Measurements from ENCODE around the gene TCEAL1. TPM values are rescaled to one million over a fixed set of nuclear protein-coding genes. Genes with fewer than 3 reads are reported as not detected.

The TCEAL1 gene, protein sequence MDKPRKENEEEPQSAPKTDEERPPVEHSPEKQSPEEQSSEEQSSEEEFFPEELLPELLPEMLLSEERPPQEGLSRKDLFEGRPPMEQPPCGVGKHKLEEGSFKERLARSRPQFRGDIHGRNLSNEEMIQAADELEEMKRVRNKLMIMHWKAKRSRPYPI
- total RNA-seq, result 58.9 and 102 TPM in 2 replicates

DNA sequence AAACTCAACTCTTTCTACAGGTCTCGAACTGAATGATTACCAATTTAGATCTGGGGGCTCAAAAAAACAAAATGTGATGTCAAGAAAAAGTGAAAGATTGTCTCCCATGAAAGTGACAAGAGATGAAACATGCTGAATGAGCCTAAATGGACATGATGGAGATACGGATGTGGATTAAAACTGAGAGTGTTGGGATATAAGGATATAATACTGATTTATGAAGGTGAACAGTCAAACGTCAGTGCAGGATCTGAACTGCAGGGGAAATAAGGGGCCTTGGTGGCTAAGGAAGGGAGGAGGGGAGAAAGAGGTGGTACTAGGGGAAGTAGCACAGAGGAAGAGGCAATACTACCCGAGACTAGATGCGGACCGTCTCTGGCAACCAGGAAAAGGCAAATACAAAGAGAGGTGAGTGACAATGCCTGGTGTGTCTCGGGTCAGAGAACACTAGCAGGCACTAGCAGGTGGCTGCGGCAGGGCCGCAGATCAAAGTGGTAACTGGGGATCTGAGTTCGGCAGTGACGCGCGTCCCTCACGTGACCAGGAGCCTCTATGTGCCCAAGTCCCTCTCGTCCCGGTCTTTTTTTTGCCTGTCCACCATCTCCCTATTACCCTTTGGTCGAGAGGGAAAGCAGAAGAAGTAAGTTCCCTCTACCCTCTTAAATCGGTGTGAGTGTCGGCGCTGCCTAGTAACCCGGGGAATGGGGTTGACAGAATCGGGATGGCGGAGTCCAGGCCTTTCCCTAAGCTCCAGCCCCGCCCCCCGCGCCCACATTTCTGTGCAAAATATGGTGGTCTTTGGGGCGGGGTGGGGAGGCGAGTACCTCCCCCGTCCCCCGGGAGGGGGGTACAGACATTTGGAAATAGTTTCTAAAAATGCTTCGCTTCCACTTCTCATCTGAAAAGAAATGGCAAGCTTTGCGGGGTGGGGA lies at the start of gene TCEAL1:
Gene TCEAL1 (plus strand): TSS at position 590 of the 932 bp plus-strand sequence. CDS start 942 bp downstream, outside the sequence.

DNA sequence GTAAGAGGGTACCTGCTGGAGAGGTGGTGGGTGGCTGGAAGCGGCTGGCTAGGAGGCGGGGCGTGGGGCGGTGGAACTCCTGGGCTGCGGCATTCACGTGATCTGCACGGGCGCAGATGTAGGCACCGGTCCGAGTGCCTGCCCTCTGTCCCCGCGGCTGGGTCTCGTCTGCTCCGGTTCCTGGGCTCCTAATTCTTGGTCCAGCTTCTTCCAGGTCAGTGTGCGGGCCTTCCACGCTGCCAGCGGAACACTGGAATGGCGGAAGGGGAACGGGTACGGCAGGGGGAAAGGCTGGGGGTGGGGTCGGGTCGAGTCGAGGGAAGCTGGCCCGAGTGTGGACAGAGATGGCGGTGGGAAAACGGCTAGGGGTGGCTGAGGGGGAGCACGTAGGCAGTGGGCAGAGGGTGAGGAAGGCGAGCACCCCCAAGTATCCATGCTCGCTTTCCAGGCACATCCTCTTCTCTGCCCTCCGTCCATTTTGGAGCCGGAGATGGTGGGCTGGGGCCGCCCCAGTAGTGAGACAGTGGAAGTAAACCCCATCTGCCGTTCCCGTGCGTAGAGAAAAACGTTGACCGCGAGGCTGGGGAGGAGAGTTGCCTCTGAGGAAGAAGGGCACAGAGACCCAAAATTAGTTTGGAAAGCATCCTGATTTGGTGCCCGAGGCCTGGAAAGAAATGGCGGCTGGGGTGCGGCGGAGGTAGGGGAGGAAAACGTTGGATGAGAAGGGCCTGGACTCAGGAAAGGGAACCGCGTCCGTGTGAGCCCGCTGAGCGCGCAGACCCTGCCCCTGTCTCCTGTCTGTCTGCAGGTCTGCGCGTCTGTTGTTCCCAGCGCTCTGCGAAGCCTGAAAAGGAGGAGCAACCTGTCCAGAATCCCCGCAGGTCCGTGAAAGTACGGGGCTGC lies 43.1 kb upstream of the TCEAL1 start, which contains the start of gene TCEAL4:
Gene TCEAL4 (plus strand): TSS at position 105 of the 903 bp plus-strand sequence. CDS start 1,161 bp downstream, outside the sequence.

DNA sequence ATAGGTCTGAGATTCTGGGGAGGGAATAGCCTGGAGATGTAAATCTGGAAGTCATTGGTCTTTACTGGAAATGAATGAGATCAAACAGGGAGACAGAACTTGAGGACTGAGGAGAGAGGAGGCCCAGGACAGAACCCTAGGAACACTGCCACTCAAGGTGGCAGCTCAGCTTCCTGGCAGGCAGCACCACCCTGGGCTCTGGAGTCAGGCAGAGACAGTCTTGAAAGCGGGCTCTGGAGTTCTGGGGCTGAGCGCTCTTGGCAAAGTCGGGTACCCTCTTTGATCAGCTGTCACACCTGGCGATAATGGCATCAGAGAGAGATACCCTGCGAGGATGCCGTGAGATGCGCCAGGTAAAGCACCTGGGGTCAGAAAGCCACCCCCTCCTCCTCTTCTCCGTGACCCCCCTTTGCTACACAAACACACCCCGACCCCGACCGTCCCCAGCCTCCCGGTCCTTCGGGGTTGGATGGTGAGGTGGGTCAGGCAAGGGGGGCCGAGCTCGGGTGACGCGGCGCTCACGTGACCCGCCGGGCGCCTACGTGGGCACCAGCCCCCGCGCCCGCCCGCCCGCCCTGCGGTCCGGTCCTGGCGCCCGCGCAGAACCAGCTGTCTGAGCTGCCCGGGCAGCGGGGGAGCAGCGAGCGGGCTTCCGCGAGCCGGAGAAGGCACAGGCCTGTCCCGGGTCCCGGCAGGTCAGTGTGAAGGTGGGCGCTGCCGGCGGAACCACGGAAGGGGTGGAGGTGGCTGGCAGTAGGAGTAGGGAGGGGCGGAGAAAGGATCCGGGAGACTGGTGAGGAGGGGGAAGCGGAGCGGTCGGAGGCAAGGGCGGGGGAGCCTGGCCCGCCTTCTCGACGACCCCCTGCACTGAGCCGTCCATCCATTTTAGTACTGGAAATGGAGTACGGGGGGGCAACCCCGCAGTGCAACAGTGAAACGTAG lies 21.1 kb upstream of the TCEAL1 start, which contains the start of gene TCEAL3:
Gene TCEAL3 (plus strand): TSS at position 600 of the 942 bp plus-strand sequence. CDS start 1,102 bp downstream, outside the sequence.

Other genes with a start within 250 kb of the TCEAL1 start
- gene RAB40A, start 109.5 kb upstream of the TCEAL1 start, total RNA-seq, result 0.65 and 2.7 TPM in 2 replicates
- gene TCEAL4, start 43.5 kb upstream of the TCEAL1 start, total RNA-seq, result 63.4 and 352 TPM in 2 replicates
- gene TCEAL3, start 21.0 kb upstream of the TCEAL1 start, total RNA-seq, result 15.2 and 45.9 TPM in 2 replicates
- 1,387 and 1,919 TPM in 2 replicates for gene MORF4L2, start 57.7 kb downstream of the TCEAL1 start, total RNA-seq
- 0.39 TPM in 1 of 2 replicates, not detected in the other for gene TMEM31, start 81.9 kb downstream of the TCEAL1 start, total RNA-seq
- 1.2 TPM in 1 of 2 replicates, not detected in the other for gene PLP1, start 147.9 kb downstream of the TCEAL1 start, total RNA-seq
- gene RAB9B, start 203.3 kb downstream of the TCEAL1 start, total RNA-seq, result 0.39 and 0.54 TPM in 2 replicates

Measured in placental epithelial cell (primary cell).